ENCODE data around the gene BLVRA.

- TF ChIP-seq EZH2 (IDR thresholded peaks at IDR 0.05; ENCODE audit: low read length) (no peak), CTCF (optimal IDR thresholded peaks at IDR 0.05 in 1 of 3, IDR thresholded peaks at IDR 0.05 in 1 of 3, conservative IDR thresholded peaks at IDR 0.05 in 1 of 3; ENCODE audit: extremely low read depth in 1 of 3, insufficient read depth in 2 of 3, low read length in 3 of 3) (no peak)
Measured at GRCh38 chr7:43779045-43779812, 20.7 kb downstream of the BLVRA start.
